Measurements from ENCODE around the gene ELOVL3.
"Not testable (repeated sequence)": the region's sequence is repeated elsewhere in the genome, so short reads cannot be mapped to it uniquely, and the experiment has no call there.

The ELOVL3 gene

GRCh38 chr10:102245932-102246251, 19.8 kb downstream of the ELOVL3 start:
- Histone ChIP-seq H3K4me3 (peak overlapping the region; percentile 92), H3K27me3 (ENCODE audit: low read depth) (no peaks in the 10 kb centered on the region), H3K36me3 (replicated peaks) (peaks cover 4% of the 10 kb centered on the region), H3K9me3 (no peaks in the 10 kb centered on the region), H3K4me1 (peaks cover 22% of the 10 kb centered on the region)
- no peak for DNase-seq (ENCODE audit: low spot score in 2 of 2)
- in situ Hi-C loops (cut with MboI; ENCODE audit: low sequenced_read_pairs) = no loop called here

GRCh38 chr10:102246261-102246660, 20.2 kb downstream of the ELOVL3 start:
- Histone ChIP-seq H3K27me3 (ENCODE audit: low read depth) (no peaks in the 10 kb centered on the region), H3K9me3 (no peaks in the 10 kb centered on the region), H3K36me3 (replicated peaks) (peaks cover 4% of the 10 kb centered on the region), H3K4me1 (peaks cover 22% of the 10 kb centered on the region), H3K4me3 (peak overlapping the region; percentile 92)
- DNase-seq (ENCODE audit: low spot score in 2 of 2) = no peak
- in situ Hi-C loops (cut with MboI; ENCODE audit: low sequenced_read_pairs) = no loop called here

DNA sequence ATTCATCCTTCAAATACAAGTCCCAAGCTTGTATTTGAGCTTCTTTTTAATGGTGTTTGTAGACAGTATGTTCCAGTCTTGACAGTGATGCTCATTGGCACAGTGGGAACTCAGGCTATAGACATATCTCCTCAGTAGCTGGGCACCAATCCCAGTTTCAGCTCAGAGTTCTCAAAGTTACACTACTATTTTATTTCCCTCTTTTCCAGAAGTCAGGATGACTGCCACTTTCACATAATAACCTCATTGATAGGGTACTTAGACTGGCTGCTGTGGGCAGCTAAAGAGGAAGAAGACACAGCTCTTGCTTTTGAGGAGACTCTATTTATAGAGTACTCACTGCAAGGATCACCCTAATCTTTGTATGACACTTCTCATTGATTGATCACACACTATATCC, 21.6 kb downstream of the ELOVL3 start:
- in situ Hi-C loops (cut with MboI; ENCODE audit: low sequenced_read_pairs) = no loop called here
- Histone ChIP-seq H3K4me1 (peaks cover 17% of the 10 kb centered on the region), H3K36me3 (replicated peaks) (peaks cover 4% of the 10 kb centered on the region), H3K27me3 (ENCODE audit: low read depth) (no peaks in the 10 kb centered on the region), H3K9me3 (no peaks in the 10 kb centered on the region), H3K4me3 (no peak overlapping the region)
- DNase-seq (ENCODE audit: low spot score in 2 of 2) = no peak

- H3K27me3 ChIP-seq (ENCODE audit: low read depth); H3K36me3 ChIP-seq (replicated peaks); DNase-seq (ENCODE audit: low spot score in 2 of 2); H3K9me3 ChIP-seq; in situ Hi-C loops (cut with MboI; ENCODE audit: low sequenced_read_pairs); H3K4me3 ChIP-seq; H3K4me1 ChIP-seq: not testable (repeated sequence)
Observed at GRCh38 chr10:102252508-102252907, 26.4 kb downstream of the ELOVL3 start.

- H3K27me3 ChIP-seq (ENCODE audit: low read depth) = no peaks in the 10 kb centered on the region
- in situ Hi-C loops (cut with MboI; ENCODE audit: low sequenced_read_pairs) = no loop called here
- DNase-seq (ENCODE audit: low spot score in 2 of 2) = no peak
- peaks cover 4% of the 10 kb centered on the region for H3K36me3 ChIP-seq (replicated peaks)
- no peaks in the 10 kb centered on the region for H3K9me3 ChIP-seq
- no peaks in the 10 kb centered on the region for H3K4me1 ChIP-seq
- no peak overlapping the region for H3K4me3 ChIP-seq
Observed at GRCh38 chr10:102254426-102254825, 28.3 kb downstream of the ELOVL3 start.

GRCh38 chr10:102255404-102255803, 29.3 kb downstream of the ELOVL3 start:
- 0 out of 2 replicates have a peak, but pooled peaks cover 2% of the 10 kb centered on the region for H3K4me1 ChIP-seq
- H3K36me3 ChIP-seq (replicated peaks) = peaks cover 11% of the 10 kb centered on the region
- in situ Hi-C loops (cut with MboI; ENCODE audit: low sequenced_read_pairs) = no loop called here
- no peaks in the 10 kb centered on the region for H3K27me3 ChIP-seq (ENCODE audit: low read depth)
- no peaks in the 10 kb centered on the region for H3K9me3 ChIP-seq
- no peak for DNase-seq (ENCODE audit: low spot score in 2 of 2)
- no peak overlapping the region for H3K4me3 ChIP-seq

GRCh38 chr10:102261196-102261595, 35.1 kb downstream of the ELOVL3 start:
- H3K4me3 ChIP-seq = no peak overlapping the region
- DNase-seq (ENCODE audit: low spot score in 2 of 2) = no peak
- no peaks in the 10 kb centered on the region for H3K9me3 ChIP-seq
- peaks cover 28% of the 10 kb centered on the region for H3K36me3 ChIP-seq (replicated peaks)
- in situ Hi-C loops (cut with MboI; ENCODE audit: low sequenced_read_pairs) = no loop called here
- H3K27me3 ChIP-seq (ENCODE audit: low read depth) = no peaks in the 10 kb centered on the region
- peaks cover 7% of the 10 kb centered on the region; the same call in 1 of the 2 replicates for H3K4me1 ChIP-seq

GRCh38 chr10:102261842-102262241, 35.7 kb downstream of the ELOVL3 start:
- in situ Hi-C loops (cut with MboI; ENCODE audit: low sequenced_read_pairs) = no loop called here
- H3K36me3 ChIP-seq (replicated peaks) = peaks cover 28% of the 10 kb centered on the region
- DNase-seq (ENCODE audit: low spot score in 2 of 2) = no peak
- peaks cover 7% of the 10 kb centered on the region; the same call in 1 of the 2 replicates for H3K4me1 ChIP-seq
- H3K9me3 ChIP-seq = no peaks in the 10 kb centered on the region
- no peak overlapping the region for H3K4me3 ChIP-seq
- H3K27me3 ChIP-seq (ENCODE audit: low read depth) = no peaks in the 10 kb centered on the region

DNA sequence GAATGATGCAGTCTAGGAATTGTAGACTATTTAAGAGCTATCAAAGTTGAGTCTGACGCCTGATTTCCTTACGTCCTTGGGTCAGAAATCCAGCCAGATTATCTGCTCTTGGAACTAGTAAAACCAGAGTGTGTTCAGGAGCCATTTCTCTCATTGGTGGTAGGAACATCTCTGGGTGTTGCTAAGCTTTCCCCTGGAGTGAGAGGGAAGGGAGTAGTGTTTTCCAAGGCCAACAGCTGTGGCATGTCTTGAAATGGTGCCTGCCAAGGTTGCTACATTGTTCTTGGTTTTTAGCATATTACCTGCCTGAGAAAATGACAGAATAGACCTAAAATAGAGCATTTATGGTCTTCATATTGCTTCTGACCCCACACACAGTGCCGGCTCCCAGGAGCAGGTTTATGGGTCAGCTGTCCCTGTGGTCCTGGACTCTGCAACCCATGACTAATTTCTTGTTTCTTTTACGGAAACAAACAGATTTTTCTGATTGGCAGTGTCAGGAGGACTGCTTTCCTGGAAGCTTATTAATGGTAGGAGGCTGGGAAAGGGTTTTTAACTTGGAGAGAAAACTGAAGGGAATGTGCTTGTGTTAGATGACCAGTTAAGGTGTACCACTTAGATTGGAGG, 36.8 kb downstream of the ELOVL3 start:
- in situ Hi-C loops (cut with MboI; ENCODE audit: low sequenced_read_pairs) = no loop called here
- Histone ChIP-seq H3K9me3 (no peaks in the 10 kb centered on the region), H3K4me3 (no peak overlapping the region), H3K4me1 (peaks cover 7% of the 10 kb centered on the region; the same call in 1 of the 2 replicates), H3K36me3 (replicated peaks) (peaks cover 31% of the 10 kb centered on the region), H3K27me3 (ENCODE audit: low read depth) (no peaks in the 10 kb centered on the region)
- no peak for DNase-seq (ENCODE audit: low spot score in 2 of 2)

DNA sequence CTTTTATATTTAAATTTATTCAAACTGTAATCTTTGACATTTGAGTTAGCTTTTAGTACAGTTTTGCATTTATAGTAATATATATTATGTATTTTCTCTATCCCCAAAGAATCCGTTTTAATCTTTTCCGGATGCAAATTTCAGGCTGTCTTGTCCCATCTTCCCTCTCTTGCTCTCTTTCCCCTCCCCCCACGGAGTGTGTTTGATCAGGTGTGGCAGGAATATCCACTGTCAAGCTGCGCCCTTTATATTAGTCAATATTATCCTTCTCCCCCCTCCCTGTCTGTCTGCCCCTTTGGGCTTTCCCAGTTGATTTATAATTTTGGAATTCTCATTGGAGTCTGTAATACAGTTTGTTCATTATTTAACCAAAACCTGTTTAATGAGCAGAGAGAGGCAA, 38.3 kb downstream of the ELOVL3 start:
- H3K9me3 ChIP-seq = no peaks in the 10 kb centered on the region
- peaks cover 7% of the 10 kb centered on the region; the same call in 1 of the 2 replicates for H3K4me1 ChIP-seq
- no peak for DNase-seq (ENCODE audit: low spot score in 2 of 2)
- in situ Hi-C loops (cut with MboI; ENCODE audit: low sequenced_read_pairs) = no loop called here
- no peak overlapping the region for H3K4me3 ChIP-seq
- H3K36me3 ChIP-seq (replicated peaks) = peaks cover 33% of the 10 kb centered on the region
- no peaks in the 10 kb centered on the region for H3K27me3 ChIP-seq (ENCODE audit: low read depth)

DNA sequence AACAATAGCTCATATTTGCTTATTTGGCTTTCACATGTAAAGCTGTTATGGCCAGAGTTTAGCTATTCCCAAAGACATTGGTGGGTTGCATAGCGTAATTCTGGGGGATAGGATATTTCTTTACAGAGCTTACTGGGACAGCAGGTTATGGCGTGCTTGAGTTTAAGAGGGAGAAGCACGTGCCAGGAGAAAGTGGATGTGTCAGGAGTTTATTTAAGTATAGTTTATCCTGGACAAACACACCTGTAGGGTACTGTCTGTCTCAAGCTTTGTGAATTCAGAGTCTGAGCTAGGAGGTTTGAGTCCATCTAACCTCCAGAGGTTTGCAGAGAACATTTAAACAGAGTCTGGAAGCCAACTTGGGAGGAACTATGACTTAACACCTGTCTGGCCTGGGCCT, 40.6 kb downstream of the ELOVL3 start:
- no peak for DNase-seq (ENCODE audit: low spot score in 2 of 2)
- H3K4me1 ChIP-seq = no peaks in the 10 kb centered on the region
- H3K27me3 ChIP-seq (ENCODE audit: low read depth) = no peaks in the 10 kb centered on the region
- in situ Hi-C loops (cut with MboI; ENCODE audit: low sequenced_read_pairs) = no loop called here
- peaks cover 18% of the 10 kb centered on the region for H3K36me3 ChIP-seq (replicated peaks)
- no peak overlapping the region for H3K4me3 ChIP-seq
- no peaks in the 10 kb centered on the region for H3K9me3 ChIP-seq

DNA sequence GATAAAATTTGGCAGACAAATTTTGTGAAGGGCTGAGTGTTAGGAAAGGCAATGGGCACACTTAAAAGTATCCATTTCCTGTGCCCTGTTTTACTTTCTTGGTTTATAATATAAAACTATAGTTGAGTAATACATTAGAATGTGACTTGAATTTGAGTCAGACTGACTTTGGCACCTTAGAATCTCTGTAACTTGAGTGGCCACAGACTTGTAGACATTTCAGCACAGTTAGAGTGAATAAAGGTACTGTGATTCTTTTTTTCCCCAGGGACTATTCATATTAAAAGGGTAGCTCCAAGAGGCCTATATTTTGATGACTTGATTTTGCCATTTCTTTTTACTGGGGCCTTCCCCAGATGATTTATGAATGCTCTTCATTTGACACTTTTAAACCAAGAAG, 41.6 kb downstream of the ELOVL3 start:
- no peaks in the 10 kb centered on the region for H3K9me3 ChIP-seq
- no peaks in the 10 kb centered on the region for H3K4me1 ChIP-seq
- no peak for DNase-seq (ENCODE audit: low spot score in 2 of 2)
- H3K4me3 ChIP-seq = no peak overlapping the region
- in situ Hi-C loops (cut with MboI; ENCODE audit: low sequenced_read_pairs) = no loop called here
- H3K36me3 ChIP-seq (replicated peaks) = peaks cover 18% of the 10 kb centered on the region
- no peaks in the 10 kb centered on the region for H3K27me3 ChIP-seq (ENCODE audit: low read depth)

DNA sequence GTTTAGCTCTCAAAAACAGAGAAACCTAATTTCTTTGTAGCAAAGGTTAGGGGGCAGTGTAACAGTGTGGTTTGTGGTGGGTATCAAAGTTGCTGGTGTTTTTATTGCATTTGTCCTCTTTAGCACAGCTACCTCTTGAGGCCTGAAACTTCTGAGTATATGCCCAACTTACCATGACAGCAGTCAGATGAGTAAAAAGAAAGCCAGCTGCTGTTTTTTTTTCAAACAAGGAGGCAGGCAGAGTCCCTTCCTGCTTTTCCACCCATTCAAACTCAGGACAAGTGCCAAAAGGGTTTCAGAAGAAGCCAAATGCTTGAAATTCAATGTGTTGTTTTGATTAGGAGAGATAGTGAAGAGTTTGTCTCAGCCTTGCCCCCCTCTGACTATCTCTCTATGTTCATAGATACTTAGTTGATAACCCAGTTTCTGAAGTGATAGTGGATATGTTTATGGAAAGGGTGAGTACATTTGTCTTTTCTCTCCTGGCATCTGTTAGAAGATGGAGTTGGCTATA, 42.3 kb downstream of the ELOVL3 start:
- Histone ChIP-seq H3K36me3 (replicated peaks) (peaks cover 14% of the 10 kb centered on the region), H3K4me3 (no peak overlapping the region), H3K9me3 (no peaks in the 10 kb centered on the region), H3K27me3 (ENCODE audit: low read depth) (no peaks in the 10 kb centered on the region), H3K4me1 (no peaks in the 10 kb centered on the region)
- in situ Hi-C loops (cut with MboI; ENCODE audit: low sequenced_read_pairs) = no loop called here
- DNase-seq (ENCODE audit: low spot score in 2 of 2) = no peak

DNA sequence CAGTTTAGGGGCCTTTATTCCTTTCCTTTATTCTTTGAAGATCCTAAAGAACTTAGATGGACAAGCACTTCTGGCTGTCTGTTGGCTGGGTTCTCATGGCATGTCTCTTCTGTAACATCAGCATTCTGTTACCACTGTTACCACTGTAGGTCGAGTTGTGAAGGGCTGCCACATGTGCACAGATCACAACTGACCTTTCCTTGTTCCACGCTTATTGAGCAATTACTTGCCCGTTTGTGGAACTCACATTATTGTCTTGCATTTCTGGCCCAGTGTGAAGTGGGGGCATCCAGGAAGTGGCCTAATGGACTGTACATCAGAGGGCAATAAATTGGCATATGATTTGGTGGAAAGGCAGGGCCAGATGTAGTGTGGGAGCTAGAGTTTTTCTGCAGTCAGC, 42.9 kb downstream of the ELOVL3 start:
- Histone ChIP-seq H3K27me3 (ENCODE audit: low read depth) (no peaks in the 10 kb centered on the region), H3K36me3 (replicated peaks) (peaks cover 11% of the 10 kb centered on the region), H3K4me1 (no peaks in the 10 kb centered on the region), H3K9me3 (no peaks in the 10 kb centered on the region), H3K4me3 (no peak overlapping the region)
- in situ Hi-C loops (cut with MboI; ENCODE audit: low sequenced_read_pairs) = no loop called here
- DNase-seq (ENCODE audit: low spot score in 2 of 2) = no peak

- Histone ChIP-seq H3K9me3 (no peaks in the 10 kb centered on the region), H3K4me1 (no peaks in the 10 kb centered on the region), H3K27me3 (ENCODE audit: low read depth) (no peaks in the 10 kb centered on the region), H3K4me3 (no peak overlapping the region), H3K36me3 (replicated peaks) (no peaks in the 10 kb centered on the region; the same call in 1 of the 2 replicates)
- in situ Hi-C loops (cut with MboI; ENCODE audit: low sequenced_read_pairs) = no loop called here
- no peak for DNase-seq (ENCODE audit: low spot score in 2 of 2)
Observed at GRCh38 chr10:102274062-102274461, 48.0 kb downstream of the ELOVL3 start.
